Fibroblast of mammary gland (primary cell): ENCODE results near the gene MOGAT2.

Experiments used
- DNase-seq: peaks from one replicate; pipeline ENCODE4 v3.0.0-alpha.2; 2010; ENCODE audit warnings: low read depth
- H3K4me3 ChIP-seq: 2 replicates; pipeline ENCODE4 v1.5.1; 2011; ENCODE audit warnings: low read depth, mild to moderate bottlenecking, low read length, moderate library complexity; ENCODE audit not compliant: control insufficient read depth
- CTCF ChIP-seq: conservative IDR thresholded peaks from 2 replicates; pipeline ENCODE4 v1.5.1; 2011; ENCODE audit warnings: low read depth, low read length, inconsistent platforms; ENCODE audit not compliant: control insufficient read depth, insufficient read depth

Gene MOGAT2

DNA sequence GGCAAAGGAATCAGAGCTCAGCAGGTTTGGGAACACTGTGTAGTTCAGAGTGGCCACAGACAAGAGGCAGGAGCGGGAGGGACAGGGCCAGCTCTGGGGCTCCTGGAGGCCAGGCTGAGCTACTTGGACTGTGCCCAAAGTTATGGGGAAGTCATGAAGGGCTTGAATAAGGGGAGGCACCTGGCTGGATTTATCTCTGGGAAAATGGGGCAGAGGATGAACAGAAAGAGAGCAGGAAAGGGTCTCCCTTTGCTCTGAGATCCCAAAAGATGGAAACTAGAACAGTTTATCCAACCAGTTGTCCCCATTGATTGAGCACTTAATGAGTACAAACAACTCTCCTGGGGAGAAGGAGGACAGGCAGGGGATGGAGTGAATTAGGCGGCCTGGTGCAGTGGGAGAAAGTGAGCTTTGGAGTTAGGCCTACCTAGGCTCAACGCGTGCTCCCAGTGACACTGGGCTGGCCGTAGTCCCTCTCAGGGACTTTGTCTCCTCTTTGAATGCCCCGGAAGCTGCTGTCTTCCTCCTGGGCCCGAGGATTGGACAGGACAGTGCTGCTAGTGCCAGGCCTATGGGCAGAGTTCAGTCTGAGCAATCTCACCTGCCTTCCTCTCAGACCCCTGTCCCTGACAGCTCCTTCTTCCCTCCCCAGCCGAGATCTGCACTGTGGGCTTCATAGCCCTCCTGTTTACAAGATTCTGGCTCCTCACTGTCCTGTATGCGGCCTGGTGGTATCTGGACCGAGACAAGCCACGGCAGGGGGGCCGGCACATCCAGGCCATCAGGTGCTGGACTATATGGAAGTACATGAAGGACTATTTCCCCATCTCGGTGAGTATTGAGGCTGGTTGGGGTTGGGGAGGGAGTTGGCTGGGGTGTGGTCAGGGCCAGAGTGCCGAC, 2.0 kb downstream of the MOGAT2 start:
- no peak for TF ChIP-seq CTCF
- DNase-seq, result no peak

DNA sequence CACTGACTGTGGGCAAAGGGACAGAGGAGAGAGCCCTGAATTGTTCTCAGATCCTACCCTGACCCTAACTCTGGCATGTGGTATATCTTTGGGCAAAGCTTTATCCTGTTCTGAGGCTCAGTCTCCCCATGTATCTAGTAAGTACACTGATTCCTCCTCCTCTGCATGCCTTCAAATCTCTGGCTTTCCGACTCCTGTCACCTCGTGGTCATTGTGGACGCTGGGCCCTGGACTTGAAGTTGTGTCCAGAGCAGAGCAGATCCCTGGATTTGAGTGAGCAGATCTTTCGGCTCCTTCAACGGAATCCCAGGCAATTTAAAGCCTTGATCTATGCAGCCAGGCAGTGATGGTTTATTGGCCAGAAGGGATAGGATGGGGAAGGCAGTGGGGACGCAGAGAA, 3.0 kb downstream of the MOGAT2 start:
- no peak for TF ChIP-seq CTCF
- DNase-seq, result no peak
- H3K4me3 ChIP-seq, result no peak overlapping the region

More for the DNA sequence above, 2.0 kb downstream of the MOGAT2 start:
- no peak overlapping the region for H3K4me3 ChIP-seq

GRCh38 chr11:75721852-75722668, 4.4 kb downstream of the MOGAT2 start:
- no peak for DNase-seq
- no peak overlapping the region for H3K4me3 ChIP-seq
- no peak for TF ChIP-seq CTCF

DNA sequence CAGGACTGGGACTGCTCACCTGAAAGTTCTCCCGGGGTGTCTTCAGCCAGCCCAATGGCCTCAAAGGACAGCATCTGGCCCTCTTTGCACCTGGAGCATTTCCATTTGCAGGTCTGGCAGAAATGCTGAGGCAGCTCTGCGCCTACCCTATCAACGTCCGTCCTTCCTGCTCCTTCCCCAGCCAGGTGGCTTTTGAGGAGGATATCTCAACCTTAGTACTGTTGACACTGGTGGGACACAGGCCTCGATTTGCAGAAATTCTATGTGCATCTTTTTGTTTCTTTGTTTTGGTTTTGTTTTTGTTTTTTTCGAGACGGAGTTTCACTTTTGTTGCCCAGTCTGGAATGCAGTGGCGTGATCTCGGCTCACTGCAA, 5.0 kb downstream of the MOGAT2 start:
- no peak overlapping the region for H3K4me3 ChIP-seq
- TF ChIP-seq CTCF, result no peak
- no peak for DNase-seq

GRCh38 chr11:75725547-75726320, 8.1 kb downstream of the MOGAT2 start:
- no peak for TF ChIP-seq CTCF
- H3K4me3 ChIP-seq, result no peak overlapping the region
- no peak for DNase-seq

DNA sequence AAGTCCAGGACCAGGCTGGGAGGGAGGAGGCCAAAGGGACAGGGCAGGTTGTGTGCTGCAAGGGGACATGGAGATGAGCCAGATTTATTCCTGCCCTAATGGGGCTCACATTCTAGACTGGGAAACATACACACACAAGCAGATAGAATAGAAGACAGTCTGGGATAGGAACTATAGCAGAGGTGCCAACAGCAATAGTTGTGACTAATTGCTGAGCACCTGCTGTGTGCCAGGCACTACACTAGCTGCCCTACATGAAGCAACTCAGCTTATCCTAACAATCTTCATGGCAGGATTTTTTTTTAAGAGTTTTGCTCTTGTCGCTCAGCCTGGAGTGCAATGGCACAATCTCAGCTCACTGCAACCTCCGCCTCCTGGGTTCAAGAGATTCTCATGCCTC, 11.4 kb downstream of the MOGAT2 start:
- no peak for TF ChIP-seq CTCF
- DNase-seq, result no peak
- no peak overlapping the region for H3K4me3 ChIP-seq
